Measurements from ENCODE around the gene COMMD8.

DNA sequence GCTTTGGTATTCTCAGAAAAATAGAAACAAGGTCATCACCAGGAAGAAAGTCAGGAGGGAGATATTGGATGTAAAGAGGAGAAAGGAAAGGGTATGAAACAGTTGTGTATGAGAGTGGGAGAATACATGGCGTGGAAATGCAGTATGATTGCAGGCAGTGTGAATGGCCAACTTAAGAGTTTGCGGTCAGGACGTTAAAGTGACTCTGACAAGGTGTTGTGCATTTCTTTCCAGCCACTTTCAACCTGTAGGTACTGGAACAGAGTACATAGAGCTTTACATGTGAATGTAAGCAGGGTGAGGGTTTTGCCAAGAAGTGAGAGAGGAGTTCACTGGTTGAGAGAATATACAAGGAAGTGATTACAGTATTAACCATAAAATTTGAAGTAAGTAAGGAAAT, 37.3 kb upstream of the COMMD8 start:
- TF ChIP-seq SIN3A (IDR thresholded peaks at IDR 0.05; ENCODE audit: low read depth) (no peak), EZH2 (IDR thresholded peaks at IDR 0.05) (no peak), CEBPB (IDR thresholded peaks at IDR 0.05; ENCODE audit: low read depth) (no peak), RAD21 (IDR thresholded peaks at IDR 0.05; ENCODE audit: low read depth) (no peak), ELF1 (IDR thresholded peaks at IDR 0.05; ENCODE audit: borderline replicate concordance, low read depth) (no peak)
- TF ChIP-seq, protein P1, sequence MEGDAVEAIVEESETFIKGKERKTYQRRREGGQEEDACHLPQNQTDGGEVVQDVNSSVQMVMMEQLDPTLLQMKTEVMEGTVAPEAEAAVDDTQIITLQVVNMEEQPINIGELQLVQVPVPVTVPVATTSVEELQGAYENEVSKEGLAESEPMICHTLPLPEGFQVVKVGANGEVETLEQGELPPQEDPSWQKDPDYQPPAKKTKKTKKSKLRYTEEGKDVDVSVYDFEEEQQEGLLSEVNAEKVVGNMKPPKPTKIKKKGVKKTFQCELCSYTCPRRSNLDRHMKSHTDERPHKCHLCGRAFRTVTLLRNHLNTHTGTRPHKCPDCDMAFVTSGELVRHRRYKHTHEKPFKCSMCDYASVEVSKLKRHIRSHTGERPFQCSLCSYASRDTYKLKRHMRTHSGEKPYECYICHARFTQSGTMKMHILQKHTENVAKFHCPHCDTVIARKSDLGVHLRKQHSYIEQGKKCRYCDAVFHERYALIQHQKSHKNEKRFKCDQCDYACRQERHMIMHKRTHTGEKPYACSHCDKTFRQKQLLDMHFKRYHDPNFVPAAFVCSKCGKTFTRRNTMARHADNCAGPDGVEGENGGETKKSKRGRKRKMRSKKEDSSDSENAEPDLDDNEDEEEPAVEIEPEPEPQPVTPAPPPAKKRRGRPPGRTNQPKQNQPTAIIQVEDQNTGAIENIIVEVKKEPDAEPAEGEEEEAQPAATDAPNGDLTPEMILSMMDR (IDR thresholded peaks at IDR 0.05 in 2 of 3, conservative IDR thresholded peaks at IDR 0.05 in 1 of 3; ENCODE audit: borderline replicate concordance in 1 of 3, insufficient read depth in 1 of 3, low read depth in 2 of 3, low read length in 2 of 3): no peak
- TF ChIP-seq, protein P2, sequence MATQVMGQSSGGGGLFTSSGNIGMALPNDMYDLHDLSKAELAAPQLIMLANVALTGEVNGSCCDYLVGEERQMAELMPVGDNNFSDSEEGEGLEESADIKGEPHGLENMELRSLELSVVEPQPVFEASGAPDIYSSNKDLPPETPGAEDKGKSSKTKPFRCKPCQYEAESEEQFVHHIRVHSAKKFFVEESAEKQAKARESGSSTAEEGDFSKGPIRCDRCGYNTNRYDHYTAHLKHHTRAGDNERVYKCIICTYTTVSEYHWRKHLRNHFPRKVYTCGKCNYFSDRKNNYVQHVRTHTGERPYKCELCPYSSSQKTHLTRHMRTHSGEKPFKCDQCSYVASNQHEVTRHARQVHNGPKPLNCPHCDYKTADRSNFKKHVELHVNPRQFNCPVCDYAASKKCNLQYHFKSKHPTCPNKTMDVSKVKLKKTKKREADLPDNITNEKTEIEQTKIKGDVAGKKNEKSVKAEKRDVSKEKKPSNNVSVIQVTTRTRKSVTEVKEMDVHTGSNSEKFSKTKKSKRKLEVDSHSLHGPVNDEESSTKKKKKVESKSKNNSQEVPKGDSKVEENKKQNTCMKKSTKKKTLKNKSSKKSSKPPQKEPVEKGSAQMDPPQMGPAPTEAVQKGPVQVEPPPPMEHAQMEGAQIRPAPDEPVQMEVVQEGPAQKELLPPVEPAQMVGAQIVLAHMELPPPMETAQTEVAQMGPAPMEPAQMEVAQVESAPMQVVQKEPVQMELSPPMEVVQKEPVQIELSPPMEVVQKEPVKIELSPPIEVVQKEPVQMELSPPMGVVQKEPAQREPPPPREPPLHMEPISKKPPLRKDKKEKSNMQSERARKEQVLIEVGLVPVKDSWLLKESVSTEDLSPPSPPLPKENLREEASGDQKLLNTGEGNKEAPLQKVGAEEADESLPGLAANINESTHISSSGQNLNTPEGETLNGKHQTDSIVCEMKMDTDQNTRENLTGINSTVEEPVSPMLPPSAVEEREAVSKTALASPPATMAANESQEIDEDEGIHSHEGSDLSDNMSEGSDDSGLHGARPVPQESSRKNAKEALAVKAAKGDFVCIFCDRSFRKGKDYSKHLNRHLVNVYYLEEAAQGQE (IDR thresholded peaks at IDR 0.05; ENCODE audit: low read depth): no peak

Data from HCT116 (cell line).